Fibroblast of the conjunctiva (primary cell): Measurements from ENCODE around the gene DNAH6.
"Not testable (repeated sequence)": the region's sequence is repeated elsewhere in the genome, so short reads cannot be mapped to it uniquely, and the experiment has no call there.

Experiments
- DNase-seq: peaks from one replicate; pipeline ENCODE4 v3.0.0-alpha.2; 2010; ENCODE audit warnings: low read depth

Gene DNAH6

GRCh38 chr2:84755096-84755495 is 238.8 kb downstream of the DNAH6 start:
- no peak for DNase-seq

- DNase-seq, result no peak
Measured at GRCh38 chr2:84757648-84758047, 241.3 kb downstream of the DNAH6 start.

DNA sequence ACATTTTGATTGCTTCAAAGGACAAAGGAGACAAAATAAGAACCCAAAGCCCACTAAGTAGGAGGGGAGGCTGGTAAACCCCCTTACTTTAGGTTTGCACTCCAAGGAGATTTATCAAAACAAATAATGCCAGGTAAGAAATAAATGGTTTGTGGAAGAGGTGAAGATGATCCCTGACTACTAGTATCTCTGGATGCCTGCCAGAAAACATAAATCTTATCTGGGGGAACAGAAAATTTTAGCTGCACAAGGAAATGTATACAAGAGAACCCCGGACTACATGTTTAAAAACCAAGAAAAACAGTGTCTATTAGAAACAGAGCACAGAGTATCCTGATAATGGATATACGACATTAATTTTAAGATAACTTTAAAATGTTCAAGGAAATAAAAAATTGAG is 250.5 kb downstream of the DNAH6 start:
- DNase-seq, result no peak

GRCh38 chr2:84768840-84769239 is 252.5 kb downstream of the DNAH6 start:
- no peak for DNase-seq

DNA sequence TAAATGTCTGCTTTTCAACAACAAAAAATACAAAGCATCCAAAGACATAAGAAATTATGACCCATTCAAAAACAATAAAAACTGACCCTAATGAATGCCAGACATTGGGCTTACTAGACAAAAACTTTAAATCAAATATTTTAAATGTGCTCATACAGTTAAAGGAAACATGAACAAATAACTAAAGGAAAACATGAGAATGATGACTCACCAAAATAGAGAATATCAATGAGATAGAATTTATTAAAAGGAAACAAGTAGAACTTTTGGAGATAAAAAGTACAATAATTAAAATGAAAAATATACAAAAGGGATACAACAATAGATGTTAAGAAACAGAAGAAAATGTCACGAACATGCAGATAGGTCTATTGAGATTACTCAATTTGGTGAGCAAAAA is 254.0 kb downstream of the DNAH6 start:
- DNase-seq, result no peak

DNA sequence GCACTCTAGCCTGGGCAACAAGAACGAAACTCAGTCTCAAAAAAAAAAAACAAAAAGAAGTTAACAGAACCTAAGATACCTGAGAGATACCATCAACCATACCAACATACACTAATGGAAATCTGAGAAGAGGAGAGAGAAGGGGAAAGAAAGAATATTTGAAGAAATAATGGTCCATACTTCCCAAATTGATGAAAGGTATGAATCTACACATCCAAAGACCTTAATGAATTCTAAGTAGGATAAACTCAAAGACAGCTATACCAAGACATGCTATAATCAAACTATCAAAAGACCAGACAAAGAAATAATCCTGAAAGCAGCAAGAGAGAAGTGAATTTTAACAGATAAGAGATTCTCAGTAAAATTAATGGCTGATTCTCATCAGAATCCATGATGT is 255.0 kb downstream of the DNAH6 start:
- DNase-seq, result no peak

DNA sequence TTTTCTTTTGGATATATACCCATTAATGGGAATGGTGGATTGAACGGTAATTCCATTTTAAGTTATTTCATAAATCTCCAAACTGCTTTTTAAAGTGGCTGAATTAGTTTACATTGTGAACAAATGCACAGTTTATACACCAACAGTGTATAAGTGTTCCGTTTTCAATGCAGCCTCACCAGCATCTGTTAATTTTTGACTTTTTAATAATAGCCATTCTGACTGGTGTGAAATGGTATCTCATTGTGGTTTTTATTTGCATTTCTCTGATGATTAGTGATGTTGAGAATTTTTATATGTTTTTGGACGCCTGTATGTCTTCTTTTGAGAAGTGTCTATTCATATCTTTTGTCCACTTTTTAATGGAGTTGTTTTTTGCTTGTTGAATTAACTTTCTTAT is 257.3 kb downstream of the DNAH6 start:
- not testable (repeated sequence) for DNase-seq

- DNase-seq, result no peak
Measured at GRCh38 chr2:84776011-84776410, 259.7 kb downstream of the DNAH6 start.

GRCh38 chr2:84778911-84779690 is 262.8 kb downstream of the DNAH6 start:
- DNase-seq, result no peak

DNA sequence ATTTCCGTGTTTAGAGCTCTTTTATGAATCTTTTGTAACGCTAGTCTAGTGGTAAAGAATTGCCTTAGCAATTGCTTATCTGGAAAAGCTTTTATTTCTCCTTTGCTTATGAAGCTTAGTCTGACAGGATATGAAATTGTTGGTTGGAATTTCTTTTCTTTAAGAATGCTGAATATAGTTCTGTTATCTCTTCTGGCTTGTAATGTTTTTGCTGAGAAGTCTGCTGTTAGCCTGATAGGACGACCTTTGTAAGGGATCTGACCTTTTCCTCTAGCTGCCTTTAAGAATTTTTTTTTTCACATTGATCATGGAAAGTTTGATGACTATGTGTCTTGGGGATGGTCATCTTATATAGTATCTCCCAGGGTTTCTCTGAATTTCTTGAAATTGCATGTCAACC is 263.5 kb downstream of the DNAH6 start:
- no peak for DNase-seq

DNA sequence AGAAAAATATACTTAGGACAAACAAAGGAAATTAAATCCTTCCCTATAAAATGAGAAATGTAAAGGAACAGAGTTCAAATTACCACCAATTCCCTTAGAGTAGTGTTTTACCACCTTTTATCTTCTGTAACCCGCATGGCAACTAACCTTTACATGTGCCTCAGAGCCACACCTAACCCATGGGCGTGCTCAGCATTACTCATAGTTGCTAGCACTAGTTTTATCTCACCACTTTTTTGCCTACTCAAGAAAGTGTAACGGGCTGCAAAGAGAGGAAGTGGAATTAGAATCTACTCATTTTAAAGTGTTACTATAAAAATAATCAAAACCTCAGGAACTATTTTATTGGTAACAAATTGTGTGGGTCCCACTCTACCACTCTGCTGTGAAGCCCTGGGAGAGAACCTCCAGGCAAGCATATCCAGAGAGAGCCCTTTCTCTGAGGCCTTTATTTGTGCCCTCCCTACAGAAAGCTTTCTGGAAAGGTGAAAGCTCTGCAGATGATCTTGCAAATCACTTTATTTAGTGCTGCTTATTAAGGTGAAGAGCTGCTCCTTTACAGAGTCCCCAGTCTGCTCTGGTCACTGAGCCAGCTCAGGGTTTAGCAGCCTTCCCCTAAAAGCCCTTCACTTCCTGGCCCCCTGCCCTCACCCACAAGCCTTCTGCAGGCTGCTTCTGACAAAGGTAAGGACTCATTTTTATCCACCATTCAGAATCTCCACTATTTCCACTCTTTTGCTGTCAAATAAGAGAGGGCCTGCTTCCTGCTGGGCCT is 265.8 kb downstream of the DNAH6 start:
- no peak for DNase-seq

DNA sequence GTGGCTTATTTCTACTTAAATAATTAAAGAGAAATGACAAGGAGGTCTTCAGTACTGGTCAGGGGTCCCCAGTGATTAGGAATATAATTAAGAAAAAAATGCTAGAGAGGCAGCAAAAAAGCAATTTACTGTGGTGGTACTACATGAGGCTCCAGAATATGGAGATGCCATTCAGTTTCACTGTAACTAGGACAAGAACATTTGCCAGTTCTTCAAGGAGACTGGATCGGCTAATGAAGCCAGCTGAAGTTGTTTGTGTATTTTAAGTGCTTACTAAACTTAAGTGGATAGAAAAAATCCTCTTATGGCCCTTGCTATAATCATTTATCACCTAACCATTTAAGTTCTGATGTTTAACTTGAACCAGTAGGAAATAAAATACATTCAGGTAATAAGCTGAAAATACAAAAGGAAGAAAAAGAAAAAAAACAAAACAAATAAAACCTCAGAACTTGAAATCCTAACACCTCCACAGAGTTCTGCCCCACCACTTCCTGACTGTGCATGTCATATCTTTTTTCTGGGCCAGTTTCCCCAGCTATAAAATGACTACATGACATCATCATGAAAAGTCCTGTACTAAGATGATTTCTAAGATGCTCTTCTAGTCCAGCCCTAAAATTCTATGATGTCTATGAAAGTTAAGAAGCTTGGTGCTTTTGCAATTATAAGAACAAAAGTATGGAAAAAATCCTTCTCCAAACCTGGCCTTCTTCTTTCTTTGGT is 266.6 kb downstream of the DNAH6 start:
- DNase-seq, result no peak

GRCh38 chr2:84785950-84786349 is 269.7 kb downstream of the DNAH6 start:
- DNase-seq, result no peak

GRCh38 chr2:84786601-84787000 is 270.3 kb downstream of the DNAH6 start:
- DNase-seq, result no peak

- no peak for DNase-seq
Measured at GRCh38 chr2:84788027-84788426, 271.7 kb downstream of the DNAH6 start.

DNA sequence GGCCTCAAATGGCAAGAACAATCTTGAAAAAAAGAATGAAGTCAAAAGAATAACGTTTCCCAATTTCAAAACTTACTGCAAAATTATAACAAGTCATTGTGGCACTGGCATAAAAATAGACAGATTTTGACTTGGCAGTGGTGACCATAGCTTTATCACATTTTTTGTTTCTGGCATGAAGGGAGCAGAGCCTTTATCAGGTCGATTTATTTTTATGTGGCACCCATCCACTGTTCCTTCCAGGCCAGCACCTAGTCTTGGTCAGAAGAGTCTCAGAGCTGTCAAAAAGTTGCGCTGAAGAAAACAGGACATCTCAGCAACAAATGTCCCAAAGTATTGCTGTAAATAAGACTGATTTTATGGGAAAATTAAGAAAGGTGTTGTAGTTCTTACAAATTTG is 272.2 kb downstream of the DNAH6 start:
- DNase-seq, result no peak

GRCh38 chr2:84792856-84793522 is 276.7 kb downstream of the DNAH6 start:
- no peak for DNase-seq

DNA sequence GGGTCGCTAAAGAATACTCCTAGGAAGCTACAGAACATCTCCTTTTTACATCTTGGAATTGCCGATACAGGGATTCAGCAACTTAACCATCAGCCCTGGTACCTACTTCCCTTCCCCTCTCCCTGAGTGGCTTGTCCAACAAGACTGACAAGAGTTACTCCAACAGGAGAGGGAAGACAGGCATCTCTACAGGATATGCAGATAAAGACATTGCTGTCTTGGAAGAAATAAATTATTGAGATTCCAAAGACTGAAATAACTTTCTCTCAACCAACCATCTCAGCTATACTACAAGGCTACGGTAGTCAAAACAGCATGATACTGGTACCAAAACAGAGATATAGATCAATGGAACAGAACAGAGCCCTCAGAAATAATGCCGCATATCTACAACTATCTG is 277.3 kb downstream of the DNAH6 start:
- no peak for DNase-seq

GRCh38 chr2:84796798-84797197 is 280.5 kb downstream of the DNAH6 start:
- no peak for DNase-seq

DNA sequence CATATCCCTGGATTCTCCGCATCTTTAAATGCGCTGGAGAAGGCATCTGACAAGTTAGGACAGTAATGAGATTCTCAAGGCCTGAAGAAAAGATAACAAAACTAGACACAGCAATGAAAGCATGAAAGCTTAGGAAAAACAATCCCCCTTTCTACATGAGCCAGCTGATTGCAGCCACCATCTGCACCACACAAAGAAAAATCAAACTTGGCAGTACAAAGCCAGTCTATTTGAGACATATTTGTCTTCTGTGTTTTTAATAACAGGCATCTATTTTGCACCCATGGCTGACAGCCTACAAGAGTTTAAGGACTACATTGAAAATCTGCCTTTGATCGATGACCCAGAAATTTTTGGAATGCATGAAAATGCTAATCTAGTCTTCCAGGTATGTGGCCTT is 281.0 kb downstream of the DNAH6 start:
- DNase-seq, result no peak

- no peak for DNase-seq
Measured at GRCh38 chr2:84799772-84800171, 283.5 kb downstream of the DNAH6 start.

- no peak for DNase-seq
Measured at GRCh38 chr2:84800194-84800805, 284.0 kb downstream of the DNAH6 start.
